Measurements from ENCODE around the gene FMNL2. TPM values are rescaled to one million over a fixed set of nuclear protein-coding genes. Genes with fewer than 3 reads are reported as not detected.

FMNL2 gene
- total RNA-seq, 4 donors from 2014 or later = 23.5 to 28.0 (median 23.8) TPM

- Histone ChIP-seq H3K4me1 (peaks cover 0 to 11% (median 3%) of the 10 kb centered on the region in 4 donors), H3K36me3 (no peaks in the 10 kb centered on the region), H3K4me3 (no peak overlapping the region), H3K27me3 (no peaks in the 10 kb centered on the region), H3K9me3 (no peaks in the 10 kb centered on the region), H3K27ac (replicated peaks in 1 of 4) (no peak overlapping the region)
- intact Hi-C loops (cut with DNase I) = no loop called here
- 59% methylated on average over 9 of the region's 9 CpGs for WGBS
- TF ChIP-seq EP300 (IDR thresholded peaks at IDR 0.05) (no peak), CTCF (IDR thresholded peaks at IDR 0.05) (no peak), POLR2A (IDR thresholded peaks at IDR 0.05; ENCODE audit: low read depth) (no peak), POLR2AphosphoS5 (IDR thresholded peaks at IDR 0.05) (no peak)
- no peak for DNase-seq (ENCODE audit: extremely low spot score)
Measured at GRCh38 chr2:152505495-152505906, 170.5 kb downstream of the FMNL2 start.

- no peak for DNase-seq (ENCODE audit: extremely low spot score)
- intact Hi-C loops (cut with DNase I) = no loop called here
- H3K36me3 ChIP-seq = no peaks in the 10 kb centered on the region
- no peaks in the 10 kb centered on the region for H3K4me1 ChIP-seq
- TF ChIP-seq POLR2AphosphoS5 (IDR thresholded peaks at IDR 0.05) (no peak), EP300 (IDR thresholded peaks at IDR 0.05) (no peak), POLR2A (IDR thresholded peaks at IDR 0.05; ENCODE audit: low read depth) (no peak), CTCF (IDR thresholded peaks at IDR 0.05) (no peak)
- no peaks in the 10 kb centered on the region for H3K27me3 ChIP-seq
- no peak overlapping the region for H3K27ac ChIP-seq (replicated peaks in 1 of 4)
- no peaks in the 10 kb centered on the region for H3K9me3 ChIP-seq
- 91% methylated on average over 4 of the region's 4 CpGs for WGBS
- H3K4me3 ChIP-seq = no peak overlapping the region
Measured at GRCh38 chr2:152506843-152507242, 171.9 kb downstream of the FMNL2 start.

GRCh38 chr2:152507907-152508306 lies 172.9 kb downstream of the FMNL2 start:
- WGBS = 81% methylated on average over 6 of the region's 6 CpGs
- Histone ChIP-seq H3K27ac (replicated peaks in 1 of 4) (no peak overlapping the region), H3K9me3 (no peaks in the 10 kb centered on the region), H3K4me3 (no peak overlapping the region), H3K27me3 (no peaks in the 10 kb centered on the region), H3K36me3 (no peaks in the 10 kb centered on the region), H3K4me1 (no peaks in the 10 kb centered on the region)
- intact Hi-C loops (cut with DNase I) = no loop called here
- DNase-seq (ENCODE audit: extremely low spot score) = no peak
- no peak for TF ChIP-seq POLR2AphosphoS5 (IDR thresholded peaks at IDR 0.05)
- no peak for TF ChIP-seq EP300 (IDR thresholded peaks at IDR 0.05)
- no peak for TF ChIP-seq POLR2A (IDR thresholded peaks at IDR 0.05; ENCODE audit: low read depth)
- no peak for TF ChIP-seq CTCF (IDR thresholded peaks at IDR 0.05)

GRCh38 chr2:152508446-152508845 lies 173.5 kb downstream of the FMNL2 start:
- H3K9me3 ChIP-seq = no peaks in the 10 kb centered on the region
- no peak for TF ChIP-seq EP300 (IDR thresholded peaks at IDR 0.05)
- TF ChIP-seq POLR2A (IDR thresholded peaks at IDR 0.05; ENCODE audit: low read depth) = no peak
- no peak for TF ChIP-seq POLR2AphosphoS5 (IDR thresholded peaks at IDR 0.05)
- no peak for TF ChIP-seq CTCF (IDR thresholded peaks at IDR 0.05)
- no peak overlapping the region for H3K4me3 ChIP-seq
- no peak for DNase-seq (ENCODE audit: extremely low spot score)
- intact Hi-C loops (cut with DNase I) = no loop called here
- no peak overlapping the region for H3K27ac ChIP-seq (replicated peaks in 1 of 4)
- 75% methylated on average over 4 of the region's 4 CpGs for WGBS
- H3K27me3 ChIP-seq = no peaks in the 10 kb centered on the region
- H3K4me1 ChIP-seq = peaks cover 0 to 3% (median 2%) of the 10 kb centered on the region in 4 donors
- no peaks in the 10 kb centered on the region for H3K36me3 ChIP-seq

Measured in esophagus muscularis mucosa (tissue), 4 donors.